Motor neuron (in vitro differentiated cells): Measurements from ENCODE around the gene FNDC3B. TPM values are rescaled to one million over a fixed set of nuclear protein-coding genes. Genes with fewer than 3 reads are reported as not detected.
"Not testable (repeated sequence)": the region's sequence is repeated elsewhere in the genome, so short reads cannot be mapped to it uniquely, and the experiment has no call there.

Source experiments
- ATAC-seq, 8 experiments: fragments of 200-7000 bp; cut with Tn5 transposase; replicated peaks in 6 of 8; 2 replicates each; pipeline ENCODE4 v1.8.0; 2021; ENCODE audit warnings: mild to moderate bottlenecking in 8 of 8, moderate library complexity in 8 of 8
- H3K27ac ChIP-seq, 2 donors: fragments of 250-450 bp; sonication (Bioruptor Pico); 2 replicates each; pipeline ENCODE4 v1.9.0; 2021; ENCODE audit warnings: antibody characterized with exemption in 2 of 2, mild to moderate bottlenecking in 2 of 2, moderate library complexity in 1 of 2
- H3K4me1 ChIP-seq, 2 donors: fragments of 250-450 bp; sonication (Bioruptor Pico); replicated peaks in 1 of 2; 2 replicates each; pipeline ENCODE4 v1.6.1; 2021; ENCODE audit warnings: antibody characterized with exemption in 2 of 2, mild to moderate bottlenecking in 2 of 2, moderate library complexity in 1 of 2
- H3K4me3 ChIP-seq, 5 donors: fragments of 250-450 bp; sonication (Bioruptor Pico); 2 replicates each; pipeline ENCODE4 v1.9.0; 2021; ENCODE audit warnings: antibody characterized with exemption in 5 of 5, mild to moderate bottlenecking in 5 of 5, moderate library complexity in 4 of 5
- WGBS, 10 experiments: fragments of 450-650 bp; shearing (Covaris generic); methylation state at CpG; one replicate each; pipeline ENCODE4 v1.0.0; 2022; 5-methylcytosine and 5-hydroxymethylcytosine counted together
- in situ Hi-C, 9 experiments: fragments of 400-800 bp; cut with MboI; loops; one replicate each; pipeline ENCODE4 v1.15.0; 2021; ENCODE audit warnings: low sequenced_read_pairs in 9 of 9, low pct_unique_long_range_greater_than_20kb in 2 of 9; ENCODE audit not compliant: unreplicated experiment in 9 of 9
- total RNA-seq, 8 experiments: library from RNA; unstranded; fragments of 300-600 nt; gene quantifications; 2 replicates each; pipeline versions ENCODE4 v1.2.3 to v1.2.4, GENCODE V29; 2022

The FNDC3B gene
- 10 to 100 TPM; 12.4 to 77.0 (median 36.6) TPM for total RNA-seq

DNA sequence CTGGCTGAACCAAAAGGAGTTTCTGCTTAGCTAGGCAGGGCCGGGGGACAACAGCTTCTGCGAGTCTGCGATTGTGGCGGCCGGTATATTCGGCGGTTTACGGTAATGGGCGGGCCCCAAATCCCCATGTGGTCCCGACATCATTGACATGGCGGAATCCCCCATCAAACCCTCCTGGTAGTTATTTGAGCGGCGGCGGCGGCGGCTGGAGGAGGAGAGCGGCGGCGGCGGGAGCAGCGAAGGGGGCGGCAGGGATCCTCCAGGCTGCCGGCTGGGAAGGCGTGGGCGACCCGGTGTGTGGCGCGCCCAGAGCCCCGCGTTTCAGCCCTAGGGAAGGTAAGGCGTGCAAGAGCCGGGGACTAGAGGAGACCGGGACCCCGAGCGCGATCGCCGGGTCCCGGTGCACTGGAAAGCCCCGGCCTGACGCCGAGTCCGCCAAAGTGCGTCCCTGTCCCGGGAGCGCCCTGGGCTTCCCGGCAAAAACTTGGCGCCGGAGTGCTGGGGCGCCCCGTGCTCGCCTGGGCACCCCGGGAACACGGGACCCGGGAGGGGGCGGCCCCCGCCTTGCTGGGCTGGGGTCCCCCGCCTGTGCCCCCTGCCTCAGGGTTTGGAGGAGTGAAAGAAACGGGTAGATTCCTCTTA lies at the start of gene FNDC3B:
FNDC3B (plus strand) TSS at position 143 of the 642 bp plus-strand sequence. CDS start 72,902 bp downstream, outside the sequence.
- peak within 1 kb of the TSS; percentile 82 to 98 (median 96) for H3K4me3 ChIP-seq
- in situ Hi-C loops = loop anchor here in 1 of 9 experiments (25.0 kb wide), 1 partner anchor 202 kb away; the partner anchor contains the start of gene TMEM212
- ATAC-seq = peak; percentile 52 to 88 (median 82)
- peak within 1 kb of the TSS; percentile 82 to 87 for H3K27ac ChIP-seq
- 0 to 10% (median 0%) methylated on average over 1 to 4 of the region's 59 CpGs; no CpG with 5 or more reads in 6 of the 10 experiments for WGBS, 10 experiments
- H3K4me1 ChIP-seq = peaks cover 0 to 4% of the 10 kb centered on the region in 2 donors

DNA sequence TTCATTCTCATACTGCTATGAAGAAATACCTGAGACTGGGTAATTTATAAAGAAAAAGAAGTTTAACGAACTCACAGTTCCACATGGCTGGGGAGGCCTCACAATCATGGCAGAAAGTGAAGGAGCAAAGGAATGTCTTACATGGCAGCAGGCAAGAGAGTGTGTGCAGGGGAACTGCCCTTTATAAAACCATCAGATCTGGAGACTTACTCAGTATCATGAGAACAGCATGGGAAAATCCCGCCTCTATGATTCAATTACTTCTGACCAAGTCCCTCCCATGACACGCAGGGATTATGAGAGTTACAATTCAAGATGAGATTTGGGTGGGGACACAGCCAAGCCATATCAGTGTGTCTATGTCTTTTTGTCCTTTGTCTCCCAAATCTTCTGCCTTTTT lies 49.1 kb upstream of the FNDC3B start:
- H3K27ac ChIP-seq, in situ Hi-C loops, H3K4me1 ChIP-seq, ATAC-seq, H3K4me3 ChIP-seq: not testable (repeated sequence)
- WGBS, 10 experiments = 67 to 100% (median 91%) methylated on average over 1 to 3 of the region's 3 CpGs; no CpG with 5 or more reads in 2 of the 10 experiments

DNA sequence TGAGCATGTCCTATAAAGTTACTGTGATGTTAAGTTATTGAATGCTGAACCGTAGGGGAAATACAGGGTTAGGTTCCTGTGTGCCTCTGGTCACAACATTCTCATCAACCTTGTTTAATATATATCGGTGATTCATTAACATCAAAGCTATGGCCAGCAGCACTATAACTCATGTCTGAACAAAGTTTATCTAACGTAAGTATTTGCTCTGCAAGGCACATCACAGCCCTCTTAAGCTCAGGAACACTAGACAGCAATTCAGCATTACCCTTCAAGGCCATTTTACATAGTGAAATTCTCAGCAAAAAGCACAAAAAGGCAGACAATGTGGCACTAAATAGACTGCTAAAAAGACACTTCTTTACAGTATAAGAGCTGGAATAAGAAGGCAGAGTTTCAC lies 48.2 kb upstream of the FNDC3B start:
- 47 to 96% (median 89%) methylated on average over 1 to 3 of the region's 3 CpGs; no CpG with 5 or more reads in 3 of the 10 experiments for WGBS, 10 experiments
- in situ Hi-C loops = no loop called here
- Histone ChIP-seq H3K27ac (no peak overlapping the region), H3K4me1 (peaks cover 3 to 6% of the 10 kb centered on the region in 2 donors), H3K4me3 (no peak overlapping the region)
- ATAC-seq = no peak

DNA sequence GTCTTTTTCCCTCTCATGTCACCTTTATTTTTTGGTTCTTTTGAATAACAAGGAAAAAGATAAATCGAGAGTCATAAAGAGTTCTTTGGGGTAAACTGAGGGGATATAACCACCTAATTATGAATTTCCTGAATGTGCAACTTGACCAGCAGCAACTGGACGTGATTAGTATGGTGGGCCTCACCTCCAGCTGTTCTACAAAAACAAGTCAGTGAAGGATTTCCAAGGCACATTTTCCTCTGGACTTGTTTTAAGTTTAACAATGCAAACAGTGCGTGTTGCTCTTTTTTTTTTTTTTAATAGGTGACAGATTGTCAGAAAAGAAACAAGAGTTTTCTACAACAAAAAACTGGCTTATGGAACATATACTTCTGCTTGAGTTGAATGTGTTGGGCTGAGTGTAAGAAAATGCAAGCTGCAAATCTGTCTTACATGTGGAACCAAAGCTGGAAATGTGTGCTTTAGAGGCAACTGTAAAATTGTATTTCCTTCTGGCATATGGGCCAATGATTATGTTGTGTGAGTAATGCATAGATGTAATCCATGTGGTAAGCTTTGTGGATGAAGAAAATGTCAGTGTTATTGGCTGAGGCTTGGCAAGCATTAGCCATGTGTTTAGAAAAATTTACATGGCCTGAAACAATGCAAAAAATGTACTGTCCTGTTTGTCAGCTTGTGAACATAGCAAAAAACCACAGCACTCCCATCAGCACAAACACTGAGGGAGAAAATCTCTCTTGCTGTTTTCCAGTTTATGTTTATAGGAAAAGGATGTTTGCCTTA lies 44.5 kb upstream of the FNDC3B start:
- Histone ChIP-seq H3K4me1 (peaks cover 3 to 6% of the 10 kb centered on the region in 2 donors), H3K27ac (no peak overlapping the region), H3K4me3 (no peak overlapping the region)
- 20 to 100% (median 57%) methylated on average over 1 to 3 of the region's 3 CpGs; no CpG with 5 or more reads in 1 of the 10 experiments for WGBS, 10 experiments
- peak in 3 of 8 experiments; percentile 83 to 94 (median 93) for ATAC-seq
- in situ Hi-C loops = no loop called here

DNA sequence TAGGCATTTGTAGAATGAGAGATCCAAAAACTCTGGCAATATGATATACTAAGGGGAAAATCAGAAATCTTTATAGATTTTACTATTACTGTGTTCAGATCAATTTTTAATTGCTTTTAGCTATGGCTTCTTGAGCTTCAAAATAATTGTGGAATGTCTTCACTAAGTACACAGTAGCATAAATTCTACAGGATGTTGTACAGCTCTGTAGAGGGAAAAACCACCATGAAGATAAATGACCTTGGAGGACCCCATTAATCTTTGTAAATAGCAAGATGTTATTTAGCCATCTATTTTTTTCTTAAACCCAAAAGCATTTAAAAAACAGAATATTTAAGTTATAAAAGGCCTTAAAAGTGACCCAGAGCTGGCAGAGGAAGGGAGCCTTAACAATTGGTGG lies 43.9 kb upstream of the FNDC3B start:
- Histone ChIP-seq H3K27ac (no peak overlapping the region), H3K4me1 (peaks cover 3 to 6% of the 10 kb centered on the region in 2 donors), H3K4me3 (no peak overlapping the region)
- ATAC-seq = no peak
- in situ Hi-C loops = no loop called here

DNA sequence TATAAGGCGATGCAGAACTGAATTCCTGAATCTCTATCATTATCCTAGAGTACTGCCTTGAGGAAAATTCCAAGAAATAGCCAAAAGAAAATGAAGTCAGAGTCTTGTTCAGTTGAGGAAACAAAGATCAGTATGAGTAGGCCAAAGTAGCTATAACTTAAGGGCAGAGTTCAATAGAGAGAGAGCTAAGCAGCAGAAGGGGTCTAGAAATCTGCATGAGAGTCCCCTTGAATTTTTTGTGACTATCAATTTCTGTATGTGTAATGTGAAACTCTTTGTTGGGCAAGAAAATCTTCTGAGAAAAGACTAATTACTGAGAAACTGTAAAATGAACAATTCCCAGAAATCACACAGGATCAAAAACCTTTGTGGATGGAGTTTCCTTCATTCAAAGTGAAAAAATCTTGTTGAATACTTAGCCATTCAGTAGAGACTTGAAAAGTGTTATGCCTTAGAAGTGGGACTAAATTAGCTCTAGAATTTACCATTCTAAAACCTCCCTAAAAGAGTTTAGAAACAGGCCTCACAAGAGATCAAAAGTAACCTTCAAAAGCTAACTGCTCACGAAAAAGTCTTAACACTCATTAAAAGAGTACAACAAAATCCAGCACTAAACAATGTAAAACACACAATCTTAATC lies 43.1 kb upstream of the FNDC3B start:
- ATAC-seq = no peak
- H3K27ac ChIP-seq = no peak overlapping the region
- WGBS, 10 experiments = 67 to 100% (median 90%) methylated on average over 1 to 2 of the region's 2 CpGs
- no peak overlapping the region for H3K4me3 ChIP-seq
- in situ Hi-C loops = no loop called here
- H3K4me1 ChIP-seq = peaks cover 3 to 6% of the 10 kb centered on the region in 2 donors

DNA sequence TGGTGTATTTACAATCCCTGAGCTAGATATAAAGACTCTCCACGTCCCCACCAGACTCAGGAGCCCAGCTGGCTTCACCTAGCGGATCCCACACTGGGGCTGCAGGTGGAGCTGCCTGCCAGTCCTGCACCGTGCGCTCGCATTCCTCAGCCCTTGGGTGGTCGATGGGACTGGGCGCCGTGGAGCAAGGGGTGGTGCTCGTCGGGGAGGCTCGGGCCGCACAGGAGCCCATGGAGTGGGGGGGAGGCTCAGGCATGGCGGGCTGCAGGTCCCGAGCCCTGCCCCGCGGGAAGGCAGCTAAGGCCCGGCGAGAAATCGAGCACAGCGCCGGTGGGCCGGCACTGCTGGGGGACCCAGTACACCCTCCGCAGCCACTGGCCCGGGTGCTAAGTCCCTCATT lies 40.6 kb upstream of the FNDC3B start:
- H3K4me1 ChIP-seq, ATAC-seq, H3K4me3 ChIP-seq, H3K27ac ChIP-seq, in situ Hi-C loops: not testable (repeated sequence)
- no CpG with 5 or more reads among the region's 24 CpGs for whole genome bisulfite sequencing, 10 experiments

DNA sequence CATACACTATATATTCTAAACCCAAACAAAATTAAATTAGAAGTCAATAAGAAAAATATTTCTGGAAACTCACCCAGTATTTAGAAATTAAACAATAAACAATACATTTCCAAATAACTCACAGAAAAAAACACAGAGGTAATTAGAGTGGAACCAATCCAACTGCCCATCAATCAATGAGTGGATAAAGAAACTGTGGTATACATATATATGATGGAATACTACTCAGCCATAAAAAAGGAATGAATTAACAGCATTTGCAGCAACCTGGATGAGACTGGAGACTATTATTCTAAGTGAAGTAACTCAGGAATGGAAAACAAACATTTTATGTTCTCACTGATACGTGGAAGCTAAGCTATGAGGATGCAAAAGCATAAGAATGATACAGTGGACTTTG lies 37.8 kb upstream of the FNDC3B start:
- H3K27ac ChIP-seq, H3K4me1 ChIP-seq, ATAC-seq, H3K4me3 ChIP-seq, in situ Hi-C loops: not testable (repeated sequence)
- WGBS, 10 experiments = 44 to 100% (median 73%) methylated on average over 1 of the region's 1 CpG; no CpG with 5 or more reads in 6 of the 10 experiments

DNA sequence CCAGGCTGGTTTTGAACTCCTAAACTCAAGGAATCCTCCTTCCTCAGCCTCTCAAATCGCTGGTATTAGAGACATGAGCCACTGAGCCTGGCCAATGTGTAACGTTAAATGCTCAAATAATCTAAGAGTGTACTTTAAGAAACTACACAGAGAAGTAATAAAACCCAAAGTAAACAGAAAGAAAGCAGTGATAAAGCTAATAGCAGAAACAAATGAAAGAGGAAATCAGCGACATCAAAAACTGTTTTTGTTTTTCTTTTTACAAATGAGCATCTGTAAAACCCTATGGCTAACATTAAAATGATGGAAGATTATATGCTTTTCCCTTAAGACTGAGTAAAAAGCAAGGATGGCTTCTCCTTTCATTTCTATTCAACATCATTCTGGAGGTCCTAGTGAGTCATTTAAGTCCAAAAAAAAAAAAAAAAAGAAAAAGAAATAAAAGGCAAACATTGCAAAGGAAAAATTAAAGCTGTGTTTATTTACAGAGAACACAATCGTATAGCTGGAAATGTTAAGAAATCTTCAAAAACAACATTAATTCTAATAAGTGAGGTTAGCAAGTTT lies 36.8 kb upstream of the FNDC3B start:
- no peak for ATAC-seq
- Histone ChIP-seq H3K4me3 (no peak overlapping the region), H3K4me1 (no peaks in the 10 kb centered on the region), H3K27ac (no peak overlapping the region)
- WGBS, 10 experiments = 50 to 93% (median 87%) methylated on average over 2 to 4 of the region's 4 CpGs
- in situ Hi-C loops = no loop called here

DNA sequence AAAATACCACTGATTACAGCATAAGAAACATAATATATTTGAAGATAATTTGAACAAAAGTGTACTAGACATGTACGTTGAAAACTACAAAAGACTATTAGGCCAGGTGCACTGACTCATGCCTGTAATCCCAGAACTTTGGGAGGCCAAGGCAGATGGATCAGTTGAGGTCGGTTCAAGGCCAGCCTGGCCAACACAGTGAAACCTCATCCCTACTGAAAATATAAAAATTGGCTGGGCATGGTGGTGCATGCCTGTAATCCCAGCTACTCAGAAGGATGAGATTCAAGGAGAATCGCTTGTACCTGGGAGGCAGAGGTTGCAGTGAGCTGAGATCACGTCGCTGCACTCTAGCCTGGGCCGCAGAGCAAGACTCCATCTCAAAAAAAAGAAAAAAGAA lies 36.2 kb upstream of the FNDC3B start:
- 61 to 93% (median 91%) methylated on average over 1 to 6 of the region's 6 CpGs; no CpG with 5 or more reads in 1 of the 10 experiments for WGBS, 10 experiments
- Histone ChIP-seq H3K4me1 (no peaks in the 10 kb centered on the region), H3K4me3 (no peak overlapping the region), H3K27ac (no peak overlapping the region)
- in situ Hi-C loops = no loop called here
- ATAC-seq = no peak

DNA sequence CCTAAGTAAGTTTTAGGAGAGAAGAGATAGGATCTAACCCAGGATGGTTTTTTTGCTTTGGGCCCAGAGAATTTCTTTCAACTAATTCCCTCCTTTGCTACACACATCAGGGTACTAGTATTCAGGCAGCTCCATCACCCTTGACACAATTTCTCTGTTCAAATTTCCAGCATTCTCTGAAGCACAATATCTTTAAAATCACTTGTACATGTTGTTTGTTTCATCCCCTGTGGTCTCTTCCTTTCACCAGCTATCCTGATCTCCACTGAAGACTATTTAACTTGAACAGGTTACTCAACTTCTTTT lies 32.4 kb upstream of the FNDC3B start:
- in situ Hi-C loops = no loop called here
- no peak for ATAC-seq
- H3K4me3 ChIP-seq = no peak overlapping the region
- peaks cover 0 to 6% of the 10 kb centered on the region in 2 donors for H3K4me1 ChIP-seq
- H3K27ac ChIP-seq = no peak overlapping the region

DNA sequence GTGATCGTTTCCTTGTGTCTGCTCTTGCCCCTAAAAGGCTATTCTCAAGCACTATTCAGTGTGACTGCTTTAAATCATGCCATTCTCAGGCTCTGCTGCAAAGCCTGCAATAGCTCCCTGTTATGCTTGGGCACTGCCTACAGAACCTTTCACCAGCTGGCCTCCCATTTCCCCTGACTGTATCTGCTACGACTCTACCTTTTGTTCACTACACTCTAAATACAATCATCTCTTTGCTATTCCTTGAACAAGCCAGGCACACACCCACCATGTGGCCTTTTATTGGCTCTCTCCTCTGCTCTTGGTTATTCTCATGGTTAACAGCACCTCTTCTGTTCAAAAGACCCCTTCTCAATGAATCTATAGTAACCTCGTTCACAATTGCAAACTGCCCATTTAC lies 29.6 kb upstream of the FNDC3B start:
- in situ Hi-C loops = no loop called here

DNA sequence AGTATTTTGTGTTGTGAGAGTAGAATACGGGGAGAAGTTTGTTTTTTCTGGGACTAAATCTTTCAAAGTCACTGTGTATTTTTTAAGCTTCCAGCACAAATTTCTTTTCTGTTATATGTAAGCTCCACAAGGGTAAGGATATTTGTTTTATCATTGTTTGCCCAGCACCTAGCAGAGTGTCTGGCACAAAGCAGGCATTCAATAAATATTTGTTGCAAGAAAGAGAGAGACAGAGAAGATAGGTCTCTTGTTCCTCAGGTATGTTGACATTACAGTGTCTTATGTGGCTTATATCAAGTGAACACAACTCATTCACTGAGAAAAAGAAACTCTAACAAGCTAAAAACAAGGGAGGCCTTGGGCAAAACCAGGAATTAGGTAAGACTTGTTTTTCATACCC lies 26.6 kb upstream of the FNDC3B start:
- H3K4me1 ChIP-seq = peaks cover 0 to 6% of the 10 kb centered on the region in 2 donors
- no peak overlapping the region for H3K27ac ChIP-seq
- peak in 1 of 8 experiments; percentile 67 for ATAC-seq
- WGBS, 10 experiments = 57 to 100% (median 86%) methylated on average over 1 of the region's 1 CpG; no CpG with 5 or more reads in 5 of the 10 experiments
- in situ Hi-C loops = no loop called here
- H3K4me3 ChIP-seq = no peak overlapping the region

More for the DNA sequence above, 29.6 kb upstream of the FNDC3B start:
- 0 to 94% (median 26%) methylated on average over 1 to 3 of the region's 3 CpGs for WGBS, 10 experiments
- Histone ChIP-seq H3K4me3 (no peak overlapping the region), H3K4me1 (peaks cover 0 to 6% of the 10 kb centered on the region in 2 donors), H3K27ac (no peak overlapping the region)
- ATAC-seq = peak in 5 of 8 experiments; percentile 44 to 78 (median 65)
